ENCODE data around the gene ME3. TPM values are rescaled to one million over a fixed set of nuclear protein-coding genes. Genes with fewer than 3 reads are reported as not detected.

The ME3 gene
- total and polyA plus RNA-seq, 4 donors, result 1.4 to 7.2 (median 2.3) TPM

- 97% methylated on average over 2 of the region's 2 CpGs for WGBS
- Histone ChIP-seq H3K9ac (ENCODE audit: low read depth in 1 of 2, low read length in 2 of 2) (no peak overlapping the region), H3K4me1 (ENCODE audit: control insufficient read depth in 4 of 4, insufficient read depth in 4 of 4, low read length in 3 of 4) (peaks cover 0 to 4% (median 0%) of the 10 kb centered on the region in 4 donors), H3K27me3 (ENCODE audit: control insufficient read depth in 4 of 4, insufficient read depth in 4 of 4, low read length in 3 of 4) (no peaks in the 10 kb centered on the region), H3K4me3 (ENCODE audit: low read depth in 1 of 3, low read length in 3 of 3) (no peak overlapping the region), H3K9me3 (ENCODE audit: control insufficient read depth in 4 of 4, low read length in 3 of 4) (no peaks in the 10 kb centered on the region), H3K27ac (ENCODE audit: low read depth in 1 of 2, low read length in 2 of 2) (no peak overlapping the region), H3K36me3 (ENCODE audit: control insufficient read depth in 4 of 4, insufficient read depth in 3 of 4, low read depth in 1 of 4, low read length in 3 of 4) (no peaks in the 10 kb centered on the region)
- no peak for TF ChIP-seq NR2F2 (IDR thresholded peaks at IDR 0.05)
- TF ChIP-seq, protein P1, sequence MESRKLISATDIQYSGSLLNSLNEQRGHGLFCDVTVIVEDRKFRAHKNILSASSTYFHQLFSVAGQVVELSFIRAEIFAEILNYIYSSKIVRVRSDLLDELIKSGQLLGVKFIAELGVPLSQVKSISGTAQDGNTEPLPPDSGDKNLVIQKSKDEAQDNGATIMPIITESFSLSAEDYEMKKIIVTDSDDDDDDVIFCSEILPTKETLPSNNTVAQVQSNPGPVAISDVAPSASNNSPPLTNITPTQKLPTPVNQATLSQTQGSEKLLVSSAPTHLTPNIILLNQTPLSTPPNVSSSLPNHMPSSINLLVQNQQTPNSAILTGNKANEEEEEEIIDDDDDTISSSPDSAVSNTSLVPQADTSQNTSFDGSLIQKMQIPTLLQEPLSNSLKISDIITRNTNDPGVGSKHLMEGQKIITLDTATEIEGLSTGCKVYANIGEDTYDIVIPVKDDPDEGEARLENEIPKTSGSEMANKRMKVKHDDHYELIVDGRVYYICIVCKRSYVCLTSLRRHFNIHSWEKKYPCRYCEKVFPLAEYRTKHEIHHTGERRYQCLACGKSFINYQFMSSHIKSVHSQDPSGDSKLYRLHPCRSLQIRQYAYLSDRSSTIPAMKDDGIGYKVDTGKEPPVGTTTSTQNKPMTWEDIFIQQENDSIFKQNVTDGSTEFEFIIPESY (IDR thresholded peaks at IDR 0.05), result no peak
- TF ChIP-seq CTCF (IDR thresholded peaks at IDR 0.05; ENCODE audit: low read depth, low read length, missing input control), result no peak
- no peak for TF ChIP-seq RXRA (IDR thresholded peaks at IDR 0.05)
- TF ChIP-seq YY1 (IDR thresholded peaks at IDR 0.05), result no peak
- TF ChIP-seq, protein P2, sequence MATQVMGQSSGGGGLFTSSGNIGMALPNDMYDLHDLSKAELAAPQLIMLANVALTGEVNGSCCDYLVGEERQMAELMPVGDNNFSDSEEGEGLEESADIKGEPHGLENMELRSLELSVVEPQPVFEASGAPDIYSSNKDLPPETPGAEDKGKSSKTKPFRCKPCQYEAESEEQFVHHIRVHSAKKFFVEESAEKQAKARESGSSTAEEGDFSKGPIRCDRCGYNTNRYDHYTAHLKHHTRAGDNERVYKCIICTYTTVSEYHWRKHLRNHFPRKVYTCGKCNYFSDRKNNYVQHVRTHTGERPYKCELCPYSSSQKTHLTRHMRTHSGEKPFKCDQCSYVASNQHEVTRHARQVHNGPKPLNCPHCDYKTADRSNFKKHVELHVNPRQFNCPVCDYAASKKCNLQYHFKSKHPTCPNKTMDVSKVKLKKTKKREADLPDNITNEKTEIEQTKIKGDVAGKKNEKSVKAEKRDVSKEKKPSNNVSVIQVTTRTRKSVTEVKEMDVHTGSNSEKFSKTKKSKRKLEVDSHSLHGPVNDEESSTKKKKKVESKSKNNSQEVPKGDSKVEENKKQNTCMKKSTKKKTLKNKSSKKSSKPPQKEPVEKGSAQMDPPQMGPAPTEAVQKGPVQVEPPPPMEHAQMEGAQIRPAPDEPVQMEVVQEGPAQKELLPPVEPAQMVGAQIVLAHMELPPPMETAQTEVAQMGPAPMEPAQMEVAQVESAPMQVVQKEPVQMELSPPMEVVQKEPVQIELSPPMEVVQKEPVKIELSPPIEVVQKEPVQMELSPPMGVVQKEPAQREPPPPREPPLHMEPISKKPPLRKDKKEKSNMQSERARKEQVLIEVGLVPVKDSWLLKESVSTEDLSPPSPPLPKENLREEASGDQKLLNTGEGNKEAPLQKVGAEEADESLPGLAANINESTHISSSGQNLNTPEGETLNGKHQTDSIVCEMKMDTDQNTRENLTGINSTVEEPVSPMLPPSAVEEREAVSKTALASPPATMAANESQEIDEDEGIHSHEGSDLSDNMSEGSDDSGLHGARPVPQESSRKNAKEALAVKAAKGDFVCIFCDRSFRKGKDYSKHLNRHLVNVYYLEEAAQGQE (IDR thresholded peaks at IDR 0.05), result no peak
- TF ChIP-seq TAF1 (conservative IDR thresholded peaks at IDR 0.05), result no peak
- TF ChIP-seq HNF4A (conservative IDR thresholded peaks at IDR 0.05), result no peak
- TF ChIP-seq, protein P3, sequence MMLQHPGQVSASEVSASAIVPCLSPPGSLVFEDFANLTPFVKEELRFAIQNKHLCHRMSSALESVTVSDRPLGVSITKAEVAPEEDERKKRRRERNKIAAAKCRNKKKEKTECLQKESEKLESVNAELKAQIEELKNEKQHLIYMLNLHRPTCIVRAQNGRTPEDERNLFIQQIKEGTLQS (IDR thresholded peaks at IDR 0.05), result no peak
- TF ChIP-seq HNF4G (IDR thresholded peaks at IDR 0.05), result no peak
- TF ChIP-seq GABPA (IDR thresholded peaks at IDR 0.05 in 1 of 2, conservative IDR thresholded peaks at IDR 0.05 in 1 of 2), result no peak
- TF ChIP-seq MAX (IDR thresholded peaks at IDR 0.05), result no peak
- TF ChIP-seq FOXA1 (IDR thresholded peaks at IDR 0.05), result no peak
- TF ChIP-seq JUND (IDR thresholded peaks at IDR 0.05), result no peak
- no peak for TF ChIP-seq RAD21 (IDR thresholded peaks at IDR 0.05)
- no peak for TF ChIP-seq FOXA2 (IDR thresholded peaks at IDR 0.05)
- no peak for TF ChIP-seq SP1 (IDR thresholded peaks at IDR 0.05)
- TF ChIP-seq EGR1 (IDR thresholded peaks at IDR 0.05; ENCODE audit: low read depth in 2 of 2), result no peak
- DNase-seq (ENCODE audit: low spot score), result no peak
Measured at GRCh38 chr11:86495351-86495750, 177.1 kb downstream of the ME3 start.

Data from liver (tissue), 9 donors.